Uterus (tissue), 2 donors: ENCODE measurements around the gene CDH22.

Experiments
- CTCF ChIP-seq, 4 experiments: fragments of 200-600 bp in 2 of 4; fragments of 450-650 bp in 2 of 4; sonication (generic) in 2 of 4; IDR thresholded peaks; one replicate each; pipeline ENCODE4 v1.5.1; 2016 to 2019; ENCODE audit warnings: antibody characterized with exemption in 4 of 4, mild to moderate bottlenecking in 2 of 4, moderate library complexity in 1 of 4
- POLR2A ChIP-seq, 2 donors: fragments of 450-650 bp; IDR thresholded peaks; one replicate each; pipeline ENCODE4 v1.6.1; 2016; ENCODE audit warnings: antibody characterized with exemption in 2 of 2, mild to moderate bottlenecking in 1 of 2, moderate library complexity in 1 of 2

- TF ChIP-seq CTCF (IDR thresholded peaks at IDR 0.05) = no peak
- no peak for TF ChIP-seq POLR2A (IDR thresholded peaks at IDR 0.05)
Measured at GRCh38 chr20:46349742-46350056, 41.4 kb upstream of the CDH22 start.
